ENCODE data around the gene PLCL1. TPM values are rescaled to one million over a fixed set of nuclear protein-coding genes. Genes with fewer than 3 reads are reported as not detected.

The PLCL1 gene
- total and polyA plus RNA-seq, 2 donors (not counting 3 experiments of a cell fraction or from before 2014, with no cell fraction given), result 0.79 to 3.4 TPM

DNA sequence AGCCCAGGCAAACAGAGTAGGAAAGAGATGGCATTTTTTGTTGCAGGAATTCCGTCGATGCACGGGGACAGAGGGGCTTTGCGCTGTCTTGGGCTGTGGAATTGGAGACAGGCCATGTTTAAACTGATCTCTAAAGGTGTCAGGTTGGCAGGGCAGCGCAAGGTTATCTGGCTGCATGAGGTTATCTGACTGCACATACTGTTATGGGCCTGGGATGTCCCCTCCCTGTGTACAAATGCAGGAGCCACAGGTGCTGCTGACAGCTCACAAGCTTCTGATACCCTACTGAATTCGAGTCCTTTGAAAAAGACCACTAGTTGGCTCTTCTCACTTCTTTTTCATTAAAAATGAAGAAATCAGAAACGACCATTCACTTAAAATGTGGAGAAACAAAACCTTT, 255.4 kb downstream of the PLCL1 start:
- no peak for DNase-seq (ENCODE audit: low read depth, low spot score)
- H3K27ac ChIP-seq (ENCODE audit: insufficient read depth, low read depth, low read length), result no peak overlapping the region
- no peak overlapping the region for H2AFZ ChIP-seq (ENCODE audit: low read depth, low read length)
- no peak overlapping the region for H3K4me3 ChIP-seq (replicated peaks in 1 of 3; ENCODE audit: insufficient read depth in 1 of 3, low read depth in 1 of 3, low read length in 3 of 3)
- ChIA-PET CTCF (no interaction called here), POLR2A (no interaction called here)
- H3K27me3 ChIP-seq (ENCODE audit: control insufficient read depth in 2 of 2, insufficient read depth in 2 of 2, low read length in 2 of 2), result no peaks in the 10 kb centered on the region
- dilution Hi-C loops (cut with MboI; ENCODE audit: extremely low pct_ligation_motif_present, low sequenced_read_pairs), result no loop called here
- intact Hi-C loops (cut with micrococcal nuclease), result no loop called here
- H3K36me3 ChIP-seq (ENCODE audit: control insufficient read depth in 2 of 2, extremely low read depth in 1 of 2, insufficient read depth in 2 of 2, low read length in 2 of 2), result no peaks in the 10 kb centered on the region
- H3K9me3 ChIP-seq (replicated peaks; ENCODE audit: control insufficient read depth, insufficient read depth, low read length), result no peaks in the 10 kb centered on the region
- no peak overlapping the region for H3K9ac ChIP-seq (replicated peaks; ENCODE audit: extremely low read depth, insufficient read depth, low read length)
- no peaks in the 10 kb centered on the region for H3K9me1 ChIP-seq (replicated peaks; ENCODE audit: control insufficient read depth, extremely low read depth, insufficient read depth, low read length)
- no peak overlapping the region for H3K4me2 ChIP-seq (ENCODE audit: insufficient read depth, low read length)
- no peak for FAIRE-seq
- H3K79me2 ChIP-seq (ENCODE audit: control insufficient read depth, insufficient read depth, low read length), result no peaks in the 10 kb centered on the region
- TF ChIP-seq FOS (IDR thresholded peaks at IDR 0.05; ENCODE audit: borderline replicate concordance, insufficient read depth, low read length) (no peak), EZH2 (IDR thresholded peaks at IDR 0.05; ENCODE audit: borderline replicate concordance, low read depth, low read length, severe bottlenecking) (no peak), POLR2A (IDR thresholded peaks at IDR 0.05; ENCODE audit: low read depth, low read length) (no peak), POLR2AphosphoS5 (IDR thresholded peaks at IDR 0.05; ENCODE audit: insufficient read depth, low read depth, low read length) (no peak), JUN (IDR thresholded peaks at IDR 0.05; ENCODE audit: borderline replicate concordance, insufficient read depth, insufficient read length, low read depth) (no peak), GATA2 (IDR thresholded peaks at IDR 0.05; ENCODE audit: insufficient read depth, insufficient read length, low read depth, low read length) (no peak), MYC (IDR thresholded peaks at IDR 0.05; ENCODE audit: low read depth, low read length) (no peak)
- TF ChIP-seq, protein P1, sequence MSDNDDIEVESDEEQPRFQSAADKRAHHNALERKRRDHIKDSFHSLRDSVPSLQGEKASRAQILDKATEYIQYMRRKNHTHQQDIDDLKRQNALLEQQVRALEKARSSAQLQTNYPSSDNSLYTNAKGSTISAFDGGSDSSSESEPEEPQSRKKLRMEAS (IDR thresholded peaks at IDR 0.05; ENCODE audit: insufficient read depth, insufficient read length), result no peak
- TF ChIP-seq, protein P2, sequence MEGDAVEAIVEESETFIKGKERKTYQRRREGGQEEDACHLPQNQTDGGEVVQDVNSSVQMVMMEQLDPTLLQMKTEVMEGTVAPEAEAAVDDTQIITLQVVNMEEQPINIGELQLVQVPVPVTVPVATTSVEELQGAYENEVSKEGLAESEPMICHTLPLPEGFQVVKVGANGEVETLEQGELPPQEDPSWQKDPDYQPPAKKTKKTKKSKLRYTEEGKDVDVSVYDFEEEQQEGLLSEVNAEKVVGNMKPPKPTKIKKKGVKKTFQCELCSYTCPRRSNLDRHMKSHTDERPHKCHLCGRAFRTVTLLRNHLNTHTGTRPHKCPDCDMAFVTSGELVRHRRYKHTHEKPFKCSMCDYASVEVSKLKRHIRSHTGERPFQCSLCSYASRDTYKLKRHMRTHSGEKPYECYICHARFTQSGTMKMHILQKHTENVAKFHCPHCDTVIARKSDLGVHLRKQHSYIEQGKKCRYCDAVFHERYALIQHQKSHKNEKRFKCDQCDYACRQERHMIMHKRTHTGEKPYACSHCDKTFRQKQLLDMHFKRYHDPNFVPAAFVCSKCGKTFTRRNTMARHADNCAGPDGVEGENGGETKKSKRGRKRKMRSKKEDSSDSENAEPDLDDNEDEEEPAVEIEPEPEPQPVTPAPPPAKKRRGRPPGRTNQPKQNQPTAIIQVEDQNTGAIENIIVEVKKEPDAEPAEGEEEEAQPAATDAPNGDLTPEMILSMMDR (IDR thresholded peaks at IDR 0.05; ENCODE audit: extremely low read depth in 1 of 2, insufficient read depth in 1 of 2, low read depth in 1 of 2, low read length in 2 of 2), result no peak
- no TSS peak for BruUV-seq (replicated peaks)
- H3K4me1 ChIP-seq (ENCODE audit: control insufficient read depth, extremely low read depth, insufficient read depth, low read length), result peaks cover 6% of the 10 kb centered on the region
- H4K20me1 ChIP-seq (replicated peaks; ENCODE audit: control insufficient read depth, extremely low read depth, insufficient read depth, low read length), result no peaks in the 10 kb centered on the region
